IPS-18c (cell line): ENCODE data around the gene HIRIP3.

Experiments
- H3K4me3 ChIP-seq: 2 replicates; pipeline ENCODE4 v1.7.0; 2013; ENCODE audit warnings: low read depth, mild to moderate bottlenecking, low read length, moderate library complexity; ENCODE audit not compliant: insufficient read depth
- H3K9me3 ChIP-seq: one replicate; pipeline ENCODE4 v1.6.1; 2013; ENCODE audit warnings: mild to moderate bottlenecking, low read length, moderate library complexity; ENCODE audit not compliant: control insufficient read depth, insufficient read depth

The HIRIP3 gene

DNA sequence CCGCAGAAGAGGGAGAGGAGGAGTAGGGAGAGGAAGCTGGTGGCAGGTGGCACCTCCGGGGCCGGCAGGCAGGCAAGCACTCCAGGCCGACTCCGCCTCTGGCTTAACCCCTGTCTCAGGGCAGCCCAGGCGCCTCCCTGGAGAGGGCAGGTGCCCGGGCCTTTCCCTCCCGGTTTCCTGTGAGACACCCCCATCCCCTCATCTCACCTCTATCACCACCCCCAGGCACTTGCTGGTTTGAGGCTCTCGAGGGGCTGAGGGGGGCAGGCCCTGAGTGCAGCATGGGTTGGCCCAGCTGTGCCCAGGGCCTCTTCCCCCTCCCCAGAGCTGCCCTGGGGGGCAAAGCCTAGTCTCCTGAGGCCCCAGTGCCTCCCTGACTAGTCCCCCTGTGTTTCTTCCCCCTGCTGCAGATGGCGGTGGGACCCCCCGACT is 9.4 kb upstream of the HIRIP3 start:
- no peaks in the 10 kb centered on the region for H3K9me3 ChIP-seq
- no peak overlapping the region for H3K4me3 ChIP-seq

- H3K4me3 ChIP-seq, result no peak overlapping the region
These were observed 9.0 kb upstream of the HIRIP3 start for GRCh38 chr16:30004424-30004776.

GRCh38 chr16:30003670-30004423 is 8.4 kb upstream of the HIRIP3 start:
- Histone ChIP-seq H3K4me3 (no peak overlapping the region), H3K9me3 (no peaks in the 10 kb centered on the region)

More at GRCh38 chr16:30004424-30004776, 9.0 kb upstream of the HIRIP3 start:
- H3K9me3 ChIP-seq, result no peaks in the 10 kb centered on the region

DNA sequence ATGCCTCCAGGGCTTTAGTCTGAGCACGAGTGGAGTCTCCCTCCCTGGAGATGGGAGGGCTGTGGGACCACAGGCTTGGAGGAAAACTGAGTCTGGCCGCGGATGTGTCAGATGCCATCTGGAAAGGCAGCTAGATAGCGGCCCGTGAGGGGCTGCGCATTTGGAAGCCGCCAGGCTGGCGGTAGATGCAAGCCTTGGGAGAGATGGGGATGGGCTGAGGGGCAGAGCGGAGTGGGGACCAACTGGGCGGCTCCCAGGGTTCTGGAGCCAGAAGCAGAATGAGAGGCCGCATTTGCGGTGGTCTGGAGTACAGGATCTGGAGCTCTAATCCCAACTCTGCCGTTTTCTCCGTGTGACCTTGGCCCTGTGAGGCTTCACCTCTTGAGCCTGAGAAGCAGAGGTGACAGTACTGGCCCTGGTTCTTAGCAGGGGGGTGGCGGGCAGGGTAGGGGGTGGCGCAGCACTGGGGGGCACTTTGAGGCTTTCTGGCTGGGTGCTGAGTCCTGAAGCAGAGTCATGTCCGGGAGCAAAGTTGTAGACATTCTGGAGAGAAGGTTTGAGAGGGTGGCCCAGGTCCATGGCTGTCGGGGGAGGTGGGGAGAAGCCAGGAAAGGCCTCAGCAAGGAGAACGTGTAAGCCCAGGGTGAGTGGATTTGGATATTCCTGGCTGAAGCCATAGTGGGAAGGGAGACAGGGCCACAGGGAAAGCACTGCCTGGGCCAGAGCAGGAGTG is 7.4 kb upstream of the HIRIP3 start:
- H3K9me3 ChIP-seq, result no peaks in the 10 kb centered on the region
- no peak overlapping the region for H3K4me3 ChIP-seq

- Histone ChIP-seq H3K9me3 (no peaks in the 10 kb centered on the region), H3K4me3 (no peak overlapping the region; the same call in 1 of the 2 replicates)
These were observed 5.6 kb upstream of the HIRIP3 start for GRCh38 chr16:30000735-30001631.

- H3K9me3 ChIP-seq, result no peaks in the 10 kb centered on the region
- H3K4me3 ChIP-seq, result no peak overlapping the region
These were observed 4.2 kb upstream of the HIRIP3 start for GRCh38 chr16:29999605-30000004.

DNA sequence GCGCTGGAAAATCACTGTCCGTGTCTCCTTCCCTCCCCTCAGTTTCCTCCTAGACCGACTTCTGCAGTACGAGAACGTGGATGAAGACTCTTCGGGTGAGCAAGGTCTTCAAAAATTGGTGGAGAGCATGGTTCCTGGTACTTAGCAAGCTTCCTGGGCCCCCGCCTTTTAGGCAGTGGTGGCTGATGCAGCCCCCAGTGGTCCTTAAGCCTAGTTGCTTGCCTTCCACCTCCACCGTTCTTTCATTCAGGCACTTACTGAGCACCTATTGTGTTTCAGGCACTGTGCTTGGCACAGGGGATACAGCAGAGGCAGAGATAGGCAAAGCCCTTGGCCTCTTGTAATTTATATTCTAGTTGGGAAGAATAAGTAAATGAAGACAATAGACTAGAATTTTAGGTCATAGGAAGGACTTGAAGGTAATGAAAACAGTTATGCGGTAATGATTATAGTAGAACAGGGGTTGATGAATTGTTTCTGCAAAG is 1.4 kb upstream of the HIRIP3 start:
- H3K9me3 ChIP-seq, result no peaks in the 10 kb centered on the region
- H3K4me3 ChIP-seq, result peak overlapping the region; percentile 99

- no peaks in the 10 kb centered on the region for H3K9me3 ChIP-seq
- peak within 1 kb of the TSS; percentile 99 for H3K4me3 ChIP-seq
These were observed 721 bp upstream of the HIRIP3 start, which contains the start of gene INO80E for GRCh38 chr16:29995911-29996765. INO80E (plus strand) TSS chr16:29996241; CDS start chr16:29996311, 70 bp downstream.

- peak overlapping the region; percentile 99 for H3K4me3 ChIP-seq
- no peaks in the 10 kb centered on the region for H3K9me3 ChIP-seq
These were observed 655 bp downstream of the HIRIP3 start for GRCh38 chr16:29994600-29995323.

DNA sequence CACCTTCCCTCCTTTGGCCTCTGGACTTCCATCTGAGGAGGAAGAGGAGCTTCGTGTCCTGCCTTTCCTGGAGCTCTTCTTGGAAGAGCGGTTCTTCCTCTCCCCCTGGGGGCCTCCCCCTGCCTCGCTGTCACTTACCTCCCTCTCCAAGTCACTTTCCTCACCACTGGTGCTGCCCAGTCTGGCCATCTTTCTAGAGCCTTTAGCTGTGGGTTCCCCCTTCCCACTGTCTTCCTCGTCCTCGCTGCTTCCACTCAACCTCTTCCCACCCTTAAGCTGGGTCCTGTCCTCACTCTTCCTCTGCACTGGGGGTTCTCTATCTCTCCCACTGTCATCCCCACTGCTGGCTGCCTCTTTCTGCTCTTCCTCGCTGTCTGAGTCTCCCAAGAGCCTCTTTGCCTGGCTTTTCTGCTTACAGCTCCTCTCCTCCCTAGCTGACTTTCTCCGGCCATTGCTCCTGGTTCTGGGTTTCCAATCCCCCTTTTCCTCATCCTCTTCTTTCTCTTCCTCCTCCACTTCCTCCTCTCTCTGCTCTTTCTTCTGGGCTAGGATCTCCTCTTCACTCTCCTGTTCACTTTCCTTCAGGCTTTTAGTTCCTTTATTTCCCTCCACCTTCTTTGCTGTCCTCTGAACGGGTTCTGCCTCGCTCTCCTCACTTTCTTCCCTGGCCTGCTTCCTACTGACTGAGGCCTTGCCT is 1.4 kb downstream of the HIRIP3 start:
- Histone ChIP-seq H3K9me3 (no peaks in the 10 kb centered on the region), H3K4me3 (peak overlapping the region; percentile 99; the same call in 1 of the 2 replicates)

GRCh38 chr16:29993191-29993902 is 2.1 kb downstream of the HIRIP3 start:
- Histone ChIP-seq H3K9me3 (no peaks in the 10 kb centered on the region), H3K4me3 (no peak overlapping the region)

- Histone ChIP-seq H3K4me3 (no peak overlapping the region), H3K9me3 (no peaks in the 10 kb centered on the region)
These were observed 3.0 kb downstream of the HIRIP3 start for GRCh38 chr16:29992344-29992967.

GRCh38 chr16:29991571-29991904 is 3.9 kb downstream of the HIRIP3 start:
- Histone ChIP-seq H3K4me3 (no peak overlapping the region), H3K9me3 (no peaks in the 10 kb centered on the region)

DNA sequence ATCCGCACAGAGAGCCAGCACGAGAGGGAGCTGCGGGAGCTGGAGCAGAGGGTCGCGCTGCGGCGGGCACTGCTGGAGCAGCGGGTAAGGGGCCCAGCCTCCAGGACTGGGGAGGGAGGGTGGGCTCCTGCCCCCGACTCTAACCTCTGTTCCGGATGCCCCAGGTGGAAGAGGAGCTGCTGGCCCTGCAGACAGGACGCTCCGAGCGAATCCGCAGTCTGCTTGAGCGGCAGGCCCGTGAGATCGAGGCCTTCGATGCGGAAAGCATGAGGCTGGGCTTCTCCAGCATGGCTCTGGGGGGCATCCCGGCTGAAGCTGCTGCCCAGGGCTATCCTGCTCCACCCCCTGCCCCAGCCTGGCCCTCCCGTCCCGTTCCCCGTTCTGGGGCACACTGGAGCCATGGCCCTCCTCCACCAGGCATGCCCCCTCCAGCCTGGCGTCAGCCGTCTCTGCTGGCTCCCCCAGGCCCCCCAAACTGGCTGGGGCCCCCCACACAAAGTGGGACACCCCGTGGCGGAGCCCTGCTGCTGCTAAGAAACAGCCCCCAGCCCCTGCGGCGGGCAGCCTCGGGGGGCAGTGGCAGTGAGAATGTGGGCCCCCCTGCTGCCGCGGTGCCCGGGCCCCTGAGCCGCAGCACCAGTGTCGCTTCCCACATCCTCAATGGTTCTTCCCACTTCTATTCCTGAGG is 4.4 kb downstream of the HIRIP3 start:
- H3K4me3 ChIP-seq, result no peak overlapping the region
- no peaks in the 10 kb centered on the region for H3K9me3 ChIP-seq
